DOHH2 (cell line): ENCODE data around the gene ENPP6.

Source experiments
- H3F3A ChIP-seq: fragments of 200-600 bp; sonication (generic), shearing (Covaris generic); 2 replicates; pipeline ENCODE4 v1.6.0; 2016; ENCODE audit warnings: antibody characterized with exemption, mild to moderate bottlenecking; ENCODE audit not compliant: control insufficient read depth, insufficient read depth
- H3K27ac ChIP-seq: fragments of 200-600 bp; sonication (generic); 2 replicates; pipeline ENCODE4 v1.5.1; 2014; ENCODE audit warnings: low read depth, mild to moderate bottlenecking, low read length, moderate library complexity
- H3K27me3 ChIP-seq: fragments of 200-600 bp; sonication (generic); 2 replicates; pipeline ENCODE4 v1.6.1; 2014; ENCODE audit warnings: mild to moderate bottlenecking, low read length, mixed read lengths; ENCODE audit not compliant: control insufficient read depth
- H3K36me3 ChIP-seq: fragments of 200-600 bp; sonication (generic); 2 replicates; pipeline ENCODE4 v1.6.1; 2014; ENCODE audit warnings: mild to moderate bottlenecking, low read length, moderate library complexity, mixed read lengths; ENCODE audit not compliant: control insufficient read depth
- H3K4me1 ChIP-seq: fragments of 200-600 bp; sonication (generic); 2 replicates; pipeline ENCODE4 v1.6.1; 2014; ENCODE audit warnings: mild to moderate bottlenecking, low read length, mixed read lengths; ENCODE audit not compliant: control insufficient read depth
- H3K4me2 ChIP-seq: fragments of 200-600 bp; sonication (generic); 2 replicates; pipeline ENCODE4 v1.6.0; 2014; ENCODE audit warnings: mild to moderate bottlenecking, low read length, moderate library complexity
- H3K4me3 ChIP-seq: fragments of 200-600 bp; sonication (generic); 2 replicates; pipeline ENCODE4 v1.5.1; 2014; ENCODE audit warnings: mild to moderate bottlenecking, low read length, mixed read lengths
- H3K79me2 ChIP-seq: fragments of 200-600 bp; sonication (generic); 2 replicates; pipeline ENCODE4 v1.6.1; 2014; ENCODE audit warnings: mild to moderate bottlenecking, low read length, mixed read lengths; ENCODE audit not compliant: control insufficient read depth
- H3K9me2 ChIP-seq: fragments of 200-600 bp; sonication (generic); replicated peaks from 2 replicates; pipeline ENCODE4 v1.6.1; 2014; ENCODE audit warnings: mild to moderate bottlenecking, low read length, mixed read lengths; ENCODE audit not compliant: control insufficient read depth
- H3K9me3 ChIP-seq: fragments of 200-600 bp; sonication (generic); 2 replicates; pipeline ENCODE4 v1.6.1; 2014; ENCODE audit warnings: antibody characterized with exemption, low read length, mixed read lengths; ENCODE audit not compliant: control insufficient read depth, insufficient read depth
- H4K20me1 ChIP-seq: fragments of 200-600 bp; sonication (generic); 2 replicates; pipeline ENCODE4 v1.6.0; 2014; ENCODE audit warnings: low read depth, mild to moderate bottlenecking, antibody characterized with exemption, low read length, moderate library complexity; ENCODE audit not compliant: control insufficient read depth, insufficient read depth
- EZH2phosphoT487 ChIP-seq: fragments of 200-600 bp; sonication (generic); IDR thresholded peaks from 2 replicates; pipeline ENCODE4 v1.6.1; 2017; ENCODE audit warnings: borderline replicate concordance, mild to moderate bottlenecking, antibody characterized with exemption, low read length, moderate library complexity, mixed read lengths
- TF ChIP-seq, protein P1 (sequence below): fragments of 200-600 bp; sonication (generic); IDR thresholded peaks from one replicate; pipeline ENCODE4 v1.5.1; 2014; ENCODE audit warnings: antibody characterized with exemption, mild to moderate bottlenecking, low read depth, low read length; ENCODE audit not compliant: poor library complexity, severe bottlenecking

Gene ENPP6

GRCh38 chr4:184074677-184075388, 142.8 kb downstream of the ENPP6 start:
- Histone ChIP-seq H3K27me3 (0 out of 2 replicates have a peak, but pooled peaks cover 1% of the 10 kb centered on the region), H3K4me1 (no peaks in the 10 kb centered on the region), H3F3A (no peaks in the 10 kb centered on the region), H3K79me2 (no peaks in the 10 kb centered on the region), H3K27ac (no peak overlapping the region), H3K9me3 (no peaks in the 10 kb centered on the region), H3K4me3 (no peak overlapping the region), H4K20me1 (no peaks in the 10 kb centered on the region), H3K4me2 (no peak overlapping the region), H3K9me2 (no peaks in the 10 kb centered on the region), H3K36me3 (no peaks in the 10 kb centered on the region)
- TF ChIP-seq, protein P1, sequence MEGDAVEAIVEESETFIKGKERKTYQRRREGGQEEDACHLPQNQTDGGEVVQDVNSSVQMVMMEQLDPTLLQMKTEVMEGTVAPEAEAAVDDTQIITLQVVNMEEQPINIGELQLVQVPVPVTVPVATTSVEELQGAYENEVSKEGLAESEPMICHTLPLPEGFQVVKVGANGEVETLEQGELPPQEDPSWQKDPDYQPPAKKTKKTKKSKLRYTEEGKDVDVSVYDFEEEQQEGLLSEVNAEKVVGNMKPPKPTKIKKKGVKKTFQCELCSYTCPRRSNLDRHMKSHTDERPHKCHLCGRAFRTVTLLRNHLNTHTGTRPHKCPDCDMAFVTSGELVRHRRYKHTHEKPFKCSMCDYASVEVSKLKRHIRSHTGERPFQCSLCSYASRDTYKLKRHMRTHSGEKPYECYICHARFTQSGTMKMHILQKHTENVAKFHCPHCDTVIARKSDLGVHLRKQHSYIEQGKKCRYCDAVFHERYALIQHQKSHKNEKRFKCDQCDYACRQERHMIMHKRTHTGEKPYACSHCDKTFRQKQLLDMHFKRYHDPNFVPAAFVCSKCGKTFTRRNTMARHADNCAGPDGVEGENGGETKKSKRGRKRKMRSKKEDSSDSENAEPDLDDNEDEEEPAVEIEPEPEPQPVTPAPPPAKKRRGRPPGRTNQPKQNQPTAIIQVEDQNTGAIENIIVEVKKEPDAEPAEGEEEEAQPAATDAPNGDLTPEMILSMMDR = no peak
- no peak for TF ChIP-seq EZH2phosphoT487

- H3K4me3 ChIP-seq = no peak overlapping the region
- H3K27ac ChIP-seq = no peak overlapping the region
- no peaks in the 10 kb centered on the region for H3K27me3 ChIP-seq
- no peaks in the 10 kb centered on the region for H3K4me1 ChIP-seq
- no peaks in the 10 kb centered on the region for H3F3A ChIP-seq
- no peaks in the 10 kb centered on the region for H3K9me3 ChIP-seq
- no peaks in the 10 kb centered on the region for H3K9me2 ChIP-seq
- no peak overlapping the region for H3K4me2 ChIP-seq
- TF ChIP-seq, protein P1 = no peak
- no peak for TF ChIP-seq EZH2phosphoT487
- H3K79me2 ChIP-seq = no peaks in the 10 kb centered on the region
- no peaks in the 10 kb centered on the region for H4K20me1 ChIP-seq
- no peaks in the 10 kb centered on the region for H3K36me3 ChIP-seq
These were observed 149.6 kb downstream of the ENPP6 start for GRCh38 chr4:184067931-184068554.

DNA sequence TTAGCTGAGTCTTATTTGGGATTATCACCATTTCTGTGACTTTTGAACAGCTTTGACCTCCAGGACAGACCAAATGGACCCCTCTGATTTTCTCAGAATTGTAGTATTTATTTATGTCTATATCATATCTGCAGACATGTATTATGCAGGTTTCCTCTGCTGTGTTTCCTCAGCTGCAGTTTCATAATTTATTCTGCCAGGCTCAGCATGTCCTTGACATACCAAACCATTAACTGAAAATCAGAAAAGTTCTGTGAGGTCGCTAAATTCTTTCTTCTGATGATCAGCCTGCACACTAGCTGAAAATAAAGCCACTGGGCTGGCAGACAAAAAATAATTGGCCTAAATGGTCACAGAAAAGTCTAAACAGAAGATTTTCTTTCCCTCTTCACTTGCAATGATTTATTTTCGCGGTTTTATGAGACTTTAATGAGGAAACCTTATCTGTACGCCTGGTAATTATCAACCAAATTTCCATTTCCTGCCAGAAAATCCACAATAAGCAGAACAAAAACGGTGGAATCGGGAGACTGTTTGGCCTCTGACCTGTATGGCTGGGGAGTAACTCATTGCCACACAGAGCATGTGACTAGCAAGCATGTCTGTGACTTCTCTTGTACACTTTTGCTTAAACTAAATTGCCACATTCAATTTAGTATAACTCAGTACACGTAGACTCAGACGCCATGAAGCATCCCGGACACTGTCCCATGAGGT, 150.9 kb downstream of the ENPP6 start:
- Histone ChIP-seq H3F3A (no peaks in the 10 kb centered on the region), H3K4me3 (no peak overlapping the region), H4K20me1 (no peaks in the 10 kb centered on the region), H3K9me3 (no peaks in the 10 kb centered on the region), H3K79me2 (no peaks in the 10 kb centered on the region), H3K27me3 (no peaks in the 10 kb centered on the region), H3K4me1 (no peaks in the 10 kb centered on the region), H3K9me2 (no peaks in the 10 kb centered on the region), H3K27ac (no peak overlapping the region), H3K36me3 (no peaks in the 10 kb centered on the region), H3K4me2 (no peak overlapping the region)
- TF ChIP-seq, protein P1 = no peak
- no peak for TF ChIP-seq EZH2phosphoT487
